K562 (cell line): ENCODE measurements around the gene HSD17B2. TPM values are rescaled to one million over a fixed set of nuclear protein-coding genes. Genes with fewer than 3 reads are reported as not detected.

Experiments
- ATF3 ChIP-seq, 2 experiments: fragments of 450-650 bp in 1 of 2; sonication (generic) in 1 of 2; formaldehyde crosslinking in 1 of 2; IDR thresholded peaks in 1 of 2; conservative IDR thresholded peaks in 1 of 2; 2 replicates each; pipeline versions ENCODE4 v1.6.1 to v1.8.1; 2016 to 2023; ENCODE audit warnings: mild to moderate bottlenecking in 2 of 2, moderate library complexity in 2 of 2, inconsistent platforms in 1 of 2, missing genetic modification reagents in 1 of 2
- CREB1 ChIP-seq, 2 experiments: sonication (generic) in 1 of 2; formaldehyde crosslinking in 1 of 2; IDR thresholded peaks; 2 replicates each; pipeline versions ENCODE4 v1.6.1 to v1.8.0; 2012 to 2022; ENCODE audit warnings: inconsistent platforms in 1 of 2, mild to moderate bottlenecking in 1 of 2, missing genetic modification reagents in 1 of 2, moderate library complexity in 1 of 2
- NFATC3 ChIP-seq: fragments of 450-650 bp; IDR thresholded peaks from 2 replicates; pipeline ENCODE4 v1.6.1; 2017; ENCODE audit warnings: mild to moderate bottlenecking
- PURB ChIP-seq: sonication (generic); formaldehyde crosslinking; IDR thresholded peaks from 2 replicates; pipeline ENCODE4 v1.9.0; 2021; ENCODE audit warnings: low read depth, mild to moderate bottlenecking, missing genetic modification reagents
- polyA plus RNA-seq, 8 experiments: library from polyadenylated mRNA; depleted of rRNA in 4 of 8; stranded (reverse) in 5 of 8; unstranded in 3 of 8; fragments of >200 nt; fragmentation: Nextera tagmentation in 2 of 8; fragmentation: Illumina TruSeq in 1 of 8; extraction: Ambion mirVana in 2 of 8; extraction: Trizol in 1 of 8; gene quantifications; 2 replicates each; pipeline versions ENCODE4 v1.2.1 to v1.2.3, GENCODE V29; 2011 to 2014; ENCODE audit warnings: inconsistent platforms in 1 of 8, missing spikeins in 1 of 8
- total RNA-seq, 7 experiments: library from RNA; depleted of rRNA in 6 of 7; stranded (reverse); fragments of >200 nt in 6 of 7; fragmentation: Illumina TruSeq in 2 of 7; extraction: Trizol in 2 of 7; gene quantifications; 2 replicates each; pipeline versions ENCODE4 v1.2.1 to v1.2.3, GENCODE V29; 2011 to 2021; ENCODE audit warnings: low replicate concordance in 1 of 7
- TF ChIP-seq, protein P1 (sequence below), 3 experiments: IDR thresholded peaks in 2 of 3; conservative IDR thresholded peaks in 1 of 3; 2 replicates each; pipeline ENCODE4 v1.5.1; 2011 to 2012; ENCODE audit warnings: low read length in 3 of 3, mild to moderate bottlenecking in 3 of 3, control low read depth in 2 of 3, improper control_type of control experiment in 1 of 3, inconsistent platforms in 1 of 3, low read depth in 1 of 3, mixed read lengths in 1 of 3, moderate library complexity in 1 of 3; ENCODE audit not compliant: insufficient read depth in 2 of 3

Gene HSD17B2
- total and polyA plus RNA-seq, 9 of the 15 experiments (the other 6 are each of a cell fraction or from before 2014, with no cell fraction given): not detected

GRCh38 chr16:81996664-81997509, 38.2 kb upstream of the HSD17B2 start (continued):
- TF ChIP-seq CREB1 (IDR thresholded peaks at IDR 0.05) (no peak), CREB1 (CRISPR knock-in tag; IDR thresholded peaks at IDR 0.05) (no peak), NFATC3 (no peak), ATF3 (IDR thresholded peaks at IDR 0.05) (peak; percentile 76), ATF3 (CRISPR knock-in tag; conservative IDR thresholded peaks at IDR 0.05) (no peak), PURB (CRISPR knock-in tag) (no peak)
- TF ChIP-seq, protein P1, sequence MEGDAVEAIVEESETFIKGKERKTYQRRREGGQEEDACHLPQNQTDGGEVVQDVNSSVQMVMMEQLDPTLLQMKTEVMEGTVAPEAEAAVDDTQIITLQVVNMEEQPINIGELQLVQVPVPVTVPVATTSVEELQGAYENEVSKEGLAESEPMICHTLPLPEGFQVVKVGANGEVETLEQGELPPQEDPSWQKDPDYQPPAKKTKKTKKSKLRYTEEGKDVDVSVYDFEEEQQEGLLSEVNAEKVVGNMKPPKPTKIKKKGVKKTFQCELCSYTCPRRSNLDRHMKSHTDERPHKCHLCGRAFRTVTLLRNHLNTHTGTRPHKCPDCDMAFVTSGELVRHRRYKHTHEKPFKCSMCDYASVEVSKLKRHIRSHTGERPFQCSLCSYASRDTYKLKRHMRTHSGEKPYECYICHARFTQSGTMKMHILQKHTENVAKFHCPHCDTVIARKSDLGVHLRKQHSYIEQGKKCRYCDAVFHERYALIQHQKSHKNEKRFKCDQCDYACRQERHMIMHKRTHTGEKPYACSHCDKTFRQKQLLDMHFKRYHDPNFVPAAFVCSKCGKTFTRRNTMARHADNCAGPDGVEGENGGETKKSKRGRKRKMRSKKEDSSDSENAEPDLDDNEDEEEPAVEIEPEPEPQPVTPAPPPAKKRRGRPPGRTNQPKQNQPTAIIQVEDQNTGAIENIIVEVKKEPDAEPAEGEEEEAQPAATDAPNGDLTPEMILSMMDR (IDR thresholded peaks at IDR 0.05 in 2 of 3, conservative IDR thresholded peaks at IDR 0.05 in 1 of 3; ENCODE audit: insufficient read depth in 2 of 3, low read depth in 1 of 3, low read length in 3 of 3): peak; percentile 28 to 56 (median 37); a peak in 4 of 6 replicates
